GM18526 (cell line): ENCODE data around the gene RCC2.

Experiments used
- POLR2A ChIP-seq: IDR thresholded peaks from 3 replicates; pipeline ENCODE4 v1.6.1; 2011; ENCODE audit not compliant: insufficient read length; ENCODE audit errors: extremely low read depth

RCC2 gene

GRCh38 chr1:17403081-17403480 is 36.4 kb downstream of the RCC2 start:
- TF ChIP-seq POLR2A: no peak

GRCh38 chr1:17401841-17402240 is 37.6 kb downstream of the RCC2 start:
- no peak for TF ChIP-seq POLR2A

- no peak for TF ChIP-seq POLR2A
Measured at GRCh38 chr1:17400725-17401341, 38.6 kb downstream of the RCC2 start.

- TF ChIP-seq POLR2A: no peak
Measured at GRCh38 chr1:17397910-17398695, 41.4 kb downstream of the RCC2 start.

- TF ChIP-seq POLR2A: no peak
Measured at GRCh38 chr1:17393230-17393629, 46.2 kb downstream of the RCC2 start.

DNA sequence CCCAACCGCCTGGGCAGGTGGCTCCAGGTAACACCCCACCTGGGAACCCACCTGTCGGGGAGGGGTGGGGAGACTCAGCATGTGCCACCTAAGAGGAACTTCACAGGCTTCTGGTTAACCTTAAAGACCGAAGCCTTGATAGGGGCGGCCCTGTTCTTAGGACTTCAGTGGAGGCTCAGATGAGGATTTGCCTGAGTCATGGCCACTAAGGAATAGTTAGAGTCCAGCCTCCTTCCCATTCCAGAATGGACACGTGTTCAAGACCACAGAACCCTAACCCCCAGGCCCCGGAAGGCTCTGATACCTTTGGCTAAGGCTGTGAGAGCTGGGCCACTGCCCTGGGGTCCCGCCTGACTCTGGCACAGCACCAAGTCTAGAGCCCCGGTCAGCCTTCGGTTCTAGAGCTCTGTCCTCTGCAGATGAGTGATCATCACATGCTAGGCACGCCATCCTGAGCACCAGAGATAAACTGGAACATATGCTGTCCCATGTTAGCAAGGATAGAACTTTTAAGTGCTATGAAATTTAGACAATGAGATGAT is 47.2 kb downstream of the RCC2 start:
- TF ChIP-seq POLR2A: no peak

DNA sequence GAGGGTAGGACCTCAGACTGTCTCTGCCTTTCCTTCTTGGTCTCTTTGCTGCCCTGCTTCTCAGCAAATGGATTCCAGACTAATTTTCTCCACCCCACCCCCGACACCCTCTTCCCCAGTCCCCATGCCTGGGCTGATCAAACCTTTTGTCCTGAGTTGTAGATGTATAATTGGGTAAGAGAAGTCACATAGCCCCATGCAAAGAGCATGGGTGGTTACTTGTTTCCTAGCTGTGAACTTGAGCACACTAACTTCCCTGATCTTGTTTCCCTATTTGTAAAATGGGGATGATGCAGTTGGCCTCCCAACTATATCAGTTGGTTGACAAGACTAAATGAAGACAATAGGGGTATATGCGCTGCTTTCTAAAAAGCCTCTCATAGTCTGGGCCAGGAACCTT is 58.3 kb downstream of the RCC2 start:
- TF ChIP-seq POLR2A: no peak

DNA sequence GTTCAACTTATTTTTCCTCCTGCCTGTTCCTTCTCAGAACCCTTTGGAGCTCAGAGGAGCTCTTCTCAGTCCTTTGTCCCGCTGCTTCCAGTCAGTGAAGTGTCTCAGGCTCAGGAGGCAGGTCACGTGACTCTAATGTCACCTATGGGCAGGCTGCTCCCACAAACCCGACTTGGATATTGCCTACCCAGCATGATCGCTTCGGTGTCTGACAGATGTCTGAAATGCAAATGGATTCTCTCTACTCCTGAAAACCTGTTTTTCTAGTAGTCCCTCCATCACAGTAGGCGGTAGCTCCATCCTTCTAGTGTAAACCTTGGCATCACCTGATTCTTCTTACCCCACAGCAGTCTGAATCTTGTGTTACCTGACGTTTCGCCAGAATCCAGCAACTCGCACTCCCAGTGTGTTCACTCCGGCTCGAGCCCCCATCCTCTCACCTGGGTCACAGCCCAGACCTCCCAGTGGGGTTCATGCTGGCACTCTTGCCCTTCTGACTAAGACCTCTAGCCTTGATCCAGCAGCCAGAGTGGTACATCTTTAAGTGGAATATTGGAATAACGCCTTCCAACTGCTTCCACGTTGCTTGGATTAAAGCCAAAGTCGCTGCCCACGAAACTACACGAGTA is 62.0 kb downstream of the RCC2 start:
- TF ChIP-seq POLR2A: no peak

- TF ChIP-seq POLR2A: no peak
Measured at GRCh38 chr1:17375651-17376050, 63.8 kb downstream of the RCC2 start.

DNA sequence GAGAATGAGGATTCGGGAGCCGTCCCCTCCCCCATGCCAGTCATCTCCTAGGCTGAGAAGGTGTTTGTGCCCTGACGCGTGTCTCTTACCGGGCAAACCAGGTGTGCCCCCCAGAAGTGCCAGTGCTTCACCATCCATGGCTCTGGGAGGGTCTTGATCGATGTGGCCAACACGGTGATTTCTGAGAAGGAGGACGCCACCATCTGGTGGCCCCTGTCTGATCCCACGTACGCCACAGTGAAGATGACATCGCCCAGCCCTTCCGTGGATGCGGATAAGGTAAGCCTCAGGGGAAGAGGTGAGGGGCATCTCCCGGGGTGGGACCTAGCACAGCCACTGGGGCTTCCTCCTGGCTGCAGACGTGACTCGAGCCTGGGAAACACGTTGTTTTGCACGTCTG is 66.5 kb downstream of the RCC2 start:
- no peak for TF ChIP-seq POLR2A

DNA sequence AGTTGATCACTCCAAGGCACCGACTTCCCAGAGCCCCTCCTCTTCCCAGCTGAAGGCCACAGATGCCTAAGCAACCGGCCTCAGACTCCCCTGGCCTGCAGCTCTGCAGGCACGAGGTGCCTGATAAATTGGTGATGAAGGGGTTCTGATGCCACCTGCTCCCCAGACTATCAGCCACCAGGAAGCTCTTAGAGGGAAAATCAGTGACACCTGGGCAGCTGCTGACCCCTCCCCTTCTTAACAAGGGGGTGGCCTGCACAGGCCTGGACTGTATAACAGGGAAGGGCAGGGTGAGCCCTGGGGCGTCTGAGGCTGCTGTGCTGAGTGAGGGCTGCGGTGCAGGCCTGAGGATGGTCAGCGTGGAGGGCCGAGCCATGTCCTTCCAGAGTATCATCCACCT is 67.6 kb downstream of the RCC2 start, which contains the start of gene PADI6:
PADI6 (plus strand) TSS at position 301 of the 400 bp plus-strand sequence; CDS start at position 351, 50 bp downstream.
- TF ChIP-seq POLR2A: no peak

DNA sequence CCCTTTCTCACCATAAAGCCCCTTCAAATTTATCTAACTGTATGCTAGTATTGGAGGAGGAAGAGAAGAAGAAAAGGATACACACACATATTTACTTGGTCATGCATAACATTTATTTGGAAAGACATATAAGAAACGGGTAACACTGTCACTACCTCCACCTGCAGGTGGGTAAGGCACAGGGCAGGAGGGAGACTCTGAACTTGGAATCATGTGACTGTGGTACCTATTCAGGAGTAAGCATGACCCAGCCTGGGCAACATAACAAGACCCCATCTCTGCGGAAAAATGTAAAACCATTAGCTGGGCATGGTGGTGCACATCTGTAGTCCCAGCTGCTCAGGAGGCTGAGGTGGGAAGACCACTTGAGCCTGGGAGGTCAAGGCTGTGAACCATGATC is 68.9 kb downstream of the RCC2 start:
- no peak for TF ChIP-seq POLR2A

DNA sequence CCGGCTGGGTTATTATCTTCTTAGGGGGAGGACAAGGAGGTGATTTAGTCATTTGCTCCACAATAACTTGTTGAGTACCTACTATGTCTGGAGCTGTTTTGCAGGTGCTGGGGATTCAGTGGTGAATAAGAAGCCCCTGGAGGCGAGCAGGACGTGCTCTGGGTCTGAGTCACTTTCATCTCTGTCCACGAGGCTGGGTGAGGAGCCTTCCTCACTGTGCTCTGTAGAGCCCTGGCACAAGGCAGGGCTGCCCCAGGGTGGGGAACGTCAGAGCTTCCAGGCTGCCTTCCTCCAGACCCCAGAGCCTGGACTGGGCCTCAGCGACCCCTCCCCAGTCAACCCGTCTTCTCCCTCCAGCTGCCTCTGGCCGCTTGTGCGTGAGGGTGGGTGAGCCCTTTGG is 70.0 kb downstream of the RCC2 start:
- TF ChIP-seq POLR2A: no peak

DNA sequence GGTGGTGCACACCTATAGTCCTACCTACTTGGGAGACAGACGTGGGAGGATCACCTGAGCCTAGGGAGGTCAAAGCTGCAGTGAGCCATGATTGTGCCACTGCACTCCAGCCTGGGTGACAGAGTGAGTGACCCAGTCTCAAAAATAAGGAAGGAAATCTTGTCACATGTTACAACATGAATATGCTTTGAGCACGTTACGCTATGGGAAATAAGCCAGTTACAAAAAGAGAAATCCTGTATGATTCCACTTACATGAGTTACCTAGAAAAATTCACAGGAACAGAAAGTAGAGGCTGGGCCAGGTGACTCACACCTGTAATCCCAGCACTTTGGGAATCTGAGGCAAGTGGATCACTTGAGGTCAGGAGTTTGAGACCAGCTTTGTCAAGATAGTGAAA is 74.2 kb downstream of the RCC2 start:
- TF ChIP-seq POLR2A: no peak

GRCh38 chr1:17363771-17364170 is 75.7 kb downstream of the RCC2 start:
- TF ChIP-seq POLR2A: no peak

DNA sequence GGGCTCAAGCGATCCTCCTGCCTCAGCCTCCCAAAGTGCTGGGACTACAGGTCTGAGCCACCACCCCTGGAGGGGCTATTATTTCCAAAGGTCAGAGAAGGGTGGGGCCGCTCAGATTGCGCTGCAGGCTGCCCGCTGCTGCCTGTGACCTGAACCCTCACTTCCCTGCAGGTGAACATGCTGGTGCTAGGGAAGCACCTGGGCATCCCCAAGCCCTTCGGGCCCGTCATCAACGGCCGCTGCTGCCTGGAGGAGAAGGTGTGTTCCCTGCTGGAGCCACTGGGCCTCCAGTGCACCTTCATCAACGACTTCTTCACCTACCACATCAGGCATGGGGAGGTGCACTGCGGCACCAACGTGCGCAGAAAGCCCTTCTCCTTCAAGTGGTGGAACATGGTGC is 76.1 kb downstream of the RCC2 start:
- TF ChIP-seq POLR2A: no peak
